Left renal pelvis (tissue), 4 donors: Measurements from ENCODE around the gene FHIT. TPM values are rescaled to one million over a fixed set of nuclear protein-coding genes. Genes with fewer than 3 reads are reported as not detected.
"Not testable (repeated sequence)": the region's sequence is repeated elsewhere in the genome, so short reads cannot be mapped to it uniquely, and the experiment has no call there.

Source experiments
- DNase-seq, 4 donors: peaks; one replicate each; pipeline ENCODE4 v3.0.0-alpha.2; 2013; ENCODE audit warnings: low read depth in 4 of 4, low spot score in 3 of 4
- polyA plus RNA-seq, 4 donors: library from polyadenylated mRNA; unstranded; fragments of 120-200 nt; gene quantifications; one replicate each; pipeline ENCODE4 v1.2.1, GENCODE V29; 2013; ENCODE audit not compliant: insufficient read length in 4 of 4

FHIT gene
- polyA plus RNA-seq, 4 donors = 5.4 to 30.1 (median 23.5) TPM

GRCh38 chr3:61231693-61232092, 19.6 kb downstream of the FHIT start:
- no peak for DNase-seq

GRCh38 chr3:61227799-61228198, 23.5 kb downstream of the FHIT start:
- DNase-seq = no peak

- DNase-seq = no peak
Measured at GRCh38 chr3:61226166-61226686, 25.0 kb downstream of the FHIT start.

GRCh38 chr3:61224823-61225222, 26.4 kb downstream of the FHIT start:
- DNase-seq = no peak

- DNase-seq = no peak
Measured at GRCh38 chr3:61223451-61223850, 27.8 kb downstream of the FHIT start.

GRCh38 chr3:61222467-61222866, 28.8 kb downstream of the FHIT start:
- DNase-seq = no peak

- no peak for DNase-seq
Measured at GRCh38 chr3:61221759-61222362, 29.4 kb downstream of the FHIT start.

- DNase-seq = no peak
Measured at GRCh38 chr3:61218504-61218903, 32.7 kb downstream of the FHIT start.

GRCh38 chr3:61216171-61216570, 35.1 kb downstream of the FHIT start:
- not testable (repeated sequence) for DNase-seq

GRCh38 chr3:61202086-61202485, 49.2 kb downstream of the FHIT start:
- no peak for DNase-seq

- no peak for DNase-seq
Measured at GRCh38 chr3:61201071-61201470, 50.2 kb downstream of the FHIT start.

- DNase-seq = no peak
Measured at GRCh38 chr3:61200270-61200669, 51.0 kb downstream of the FHIT start.

- no peak for DNase-seq
Measured at GRCh38 chr3:61199843-61200242, 51.4 kb downstream of the FHIT start.

GRCh38 chr3:61194892-61195538, 56.2 kb downstream of the FHIT start:
- DNase-seq = no peak

- DNase-seq = no peak
Measured at GRCh38 chr3:61192222-61192621, 59.0 kb downstream of the FHIT start.

GRCh38 chr3:61190205-61190604, 61.0 kb downstream of the FHIT start:
- DNase-seq = not testable (repeated sequence)

- DNase-seq = no peak
Measured at GRCh38 chr3:61186030-61186429, 65.2 kb downstream of the FHIT start.

- no peak for DNase-seq
Measured at GRCh38 chr3:61184956-61185355, 66.3 kb downstream of the FHIT start.

- DNase-seq = no peak
Measured at GRCh38 chr3:61182662-61183061, 68.6 kb downstream of the FHIT start.

GRCh38 chr3:61181874-61182273, 69.4 kb downstream of the FHIT start:
- no peak for DNase-seq

- DNase-seq = no peak
Measured at GRCh38 chr3:61180206-61180605, 71.0 kb downstream of the FHIT start.

GRCh38 chr3:61178167-61178566, 73.1 kb downstream of the FHIT start:
- no peak for DNase-seq
